Activated CD8-positive, alpha-beta memory T cell treated with anti-CD3 and anti-CD28 coated beads for 36 hours (primary cell): ENCODE data around the gene AMH. TPM values are rescaled to one million over a fixed set of nuclear protein-coding genes. Genes with fewer than 3 reads are reported as not detected.

Source experiments
- CTCF ChIA-PET: fragments of 350-600 bp; sonication (Branson Sonifier 250); formaldehyde crosslinking; loops from one replicate; lab custom pipeline; 2021; ENCODE audit warnings: antibody characterized with exemption; lab: Charles Lee
- POLR2A ChIA-PET: fragments of 350-600 bp; sonication (Branson Sonifier 250); formaldehyde crosslinking; loops from one replicate; lab custom pipeline; 2021; ENCODE audit warnings: antibody characterized with exemption; lab: Charles Lee
- total RNA-seq, 2 experiments: library from RNA; stranded (reverse); gene quantifications; one replicate each; pipeline ENCODE4 v1.2.3, GENCODE V29; 2021

Gene AMH
- total RNA-seq, 2 experiments from 2014 or later, result 5.9 to 6.3 TPM

DNA sequence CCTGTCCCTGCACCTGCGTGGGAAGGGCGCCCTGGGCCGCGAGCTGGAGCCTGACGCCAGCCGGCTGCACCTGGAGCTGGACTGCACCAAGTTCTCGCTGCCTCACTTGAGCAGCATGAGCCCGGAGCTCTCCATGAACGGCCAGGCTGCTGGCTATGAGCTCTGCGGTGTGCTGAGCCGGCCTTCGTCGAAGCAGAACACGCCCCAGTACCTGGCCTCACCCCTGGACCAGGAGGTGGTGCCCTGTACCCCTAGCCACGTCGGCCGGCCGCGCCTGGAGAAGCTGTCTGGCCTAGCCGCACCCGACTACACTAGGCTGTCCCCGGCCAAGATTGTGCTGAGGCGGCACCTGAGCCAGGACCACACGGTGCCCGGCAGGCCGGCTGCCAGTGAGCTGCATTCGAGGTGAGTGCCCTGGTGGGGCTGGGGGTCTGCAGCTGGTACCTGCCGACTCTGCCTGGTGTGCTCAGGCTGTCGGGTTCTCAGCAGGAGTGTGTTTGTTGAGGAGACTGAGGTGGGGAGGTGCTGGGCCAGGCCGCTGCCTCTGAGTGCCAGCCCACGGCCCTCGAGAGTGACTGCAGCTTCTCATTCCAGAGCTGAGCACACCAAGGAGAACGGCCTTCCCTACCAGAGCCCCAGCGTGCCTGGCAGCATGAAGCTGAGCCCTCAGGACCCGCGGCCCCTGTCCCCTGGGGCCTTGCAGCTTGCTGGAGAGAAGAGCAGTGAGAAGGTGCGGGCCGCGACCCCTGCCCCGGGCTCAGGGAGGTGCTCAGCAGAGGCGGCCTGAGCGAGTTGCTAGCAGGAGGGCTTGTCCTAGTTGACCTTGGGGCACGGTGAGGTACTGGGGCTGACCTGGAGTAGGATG is 32.5 kb upstream of the AMH start:
- ChIA-PET CTCF (interaction anchor here (1.0 kb wide), 1 partner anchor 49 kb away, joined by 3 read pairs; no protein-coding TSS in a partner anchor), POLR2A (interaction anchor here (0.5 to 0.6 kb wide), 2 partner anchors 111 to 203 kb away, joined by 3 to 5 read pairs; no protein-coding TSS in a partner anchor)

GRCh38 chr19:2217591-2217990 is 31.5 kb upstream of the AMH start:
- CTCF ChIA-PET, result no interaction called here
- POLR2A ChIA-PET, result no interaction called here

DNA sequence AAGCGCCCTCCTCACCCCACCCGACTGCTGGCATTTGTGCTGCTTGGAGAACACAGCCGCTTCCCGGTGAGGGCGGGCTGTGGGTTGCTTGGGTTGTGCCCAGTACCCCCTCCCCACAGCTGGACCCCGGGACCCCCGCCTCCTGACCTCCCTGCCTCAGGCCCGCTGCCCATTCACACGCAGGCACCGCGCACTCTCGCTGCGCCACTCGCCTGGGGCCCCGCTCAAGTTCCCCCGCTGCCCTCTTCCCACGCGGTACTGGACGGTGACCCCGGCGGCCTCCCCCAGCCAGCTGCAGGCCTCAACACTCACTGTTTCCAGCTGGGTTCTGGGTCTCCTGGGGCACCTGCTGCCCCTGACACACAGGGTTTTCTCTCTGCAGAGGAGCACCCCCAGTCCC is 29.4 kb upstream of the AMH start:
- ChIA-PET CTCF (no interaction called here), POLR2A (no interaction called here)

GRCh38 chr19:2221250-2221831 is 27.8 kb upstream of the AMH start:
- CTCF ChIA-PET, result interaction anchor here (1.8 kb wide), 1 partner anchor 69 kb away, joined by 4 read pairs; the partner anchor contains the start of gene AP3D1
- POLR2A ChIA-PET, result no interaction called here

GRCh38 chr19:2221918-2222317 is 27.2 kb upstream of the AMH start:
- ChIA-PET POLR2A (no interaction called here), CTCF (interaction anchor here (1.8 kb wide), 1 partner anchor 70 kb away, joined by 4 read pairs; the partner anchor contains the start of gene AP3D1)

DNA sequence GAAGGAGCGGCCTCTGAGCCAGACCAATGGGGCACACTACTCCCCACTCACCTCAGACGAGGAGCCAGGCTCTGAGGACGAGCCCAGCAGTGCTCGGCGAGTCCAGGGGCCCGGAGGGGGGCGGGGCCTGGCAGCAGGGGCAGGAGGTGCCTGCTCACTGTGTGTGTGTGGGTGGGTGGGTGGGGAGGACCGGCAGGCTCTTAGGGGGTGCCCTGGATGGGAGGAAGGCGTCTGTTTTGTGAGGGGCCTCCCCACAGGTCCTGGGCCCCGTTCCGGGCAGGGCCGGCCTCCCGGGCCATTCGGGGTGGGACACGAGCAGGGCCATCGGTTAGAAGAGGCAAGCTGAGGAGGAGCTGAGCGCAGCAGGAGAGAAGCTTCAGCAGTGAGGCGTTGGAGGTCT is 25.7 kb upstream of the AMH start:
- ChIA-PET CTCF (interaction anchor here (1.8 kb wide), 1 partner anchor 71 kb away, joined by 4 read pairs; the partner anchor contains the start of gene AP3D1), POLR2A (no interaction called here)

DNA sequence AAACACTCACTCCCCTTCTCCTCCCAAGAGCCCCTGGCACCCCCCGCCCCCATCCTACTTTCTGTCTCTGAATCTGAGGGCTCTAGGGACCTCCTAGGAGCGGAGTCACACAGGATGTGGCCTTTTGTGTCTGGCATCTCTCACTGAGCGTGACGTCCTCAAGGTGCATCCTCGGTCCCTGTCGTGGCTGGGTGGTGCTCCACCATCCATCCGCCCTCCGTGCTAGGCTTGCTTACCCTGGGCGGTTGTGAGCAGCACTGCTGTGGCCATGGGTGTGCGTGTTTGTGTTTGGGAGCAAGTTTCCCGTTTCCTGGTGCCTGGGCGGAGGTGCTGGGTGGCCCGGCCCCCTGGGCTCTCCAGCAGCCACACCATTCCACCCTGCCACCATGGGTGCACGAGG is 25.2 kb upstream of the AMH start:
- ChIA-PET POLR2A (no interaction called here), CTCF (no interaction called here)

DNA sequence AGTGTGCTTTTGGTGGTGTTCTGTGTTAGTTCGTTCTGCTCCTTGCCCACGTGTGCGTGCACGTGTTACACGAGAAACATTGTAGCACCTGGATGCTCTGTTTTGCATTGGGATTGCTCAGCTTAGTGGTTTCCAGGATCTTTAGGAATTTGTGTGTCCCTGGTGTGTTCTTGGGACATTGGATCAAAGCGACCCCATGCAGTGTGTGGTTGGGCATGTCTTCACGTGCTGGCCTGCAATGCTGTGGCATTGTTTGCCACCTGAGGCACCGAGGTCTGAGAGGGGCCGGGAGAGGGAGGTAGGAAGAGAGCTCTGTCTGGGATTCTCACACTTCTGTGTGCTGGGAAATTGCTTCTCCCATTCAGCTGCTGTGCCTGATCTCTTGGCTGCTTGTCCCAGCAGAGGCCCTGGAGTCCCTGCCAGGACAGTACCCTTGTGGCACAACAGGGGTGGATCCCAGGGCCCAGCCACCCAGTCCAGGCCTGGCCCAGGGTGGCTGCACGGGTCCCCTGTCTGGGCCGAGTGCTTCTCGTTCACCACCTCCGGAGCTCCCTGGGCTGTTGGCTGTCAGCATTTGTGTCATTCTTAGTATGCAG is 24.3 kb upstream of the AMH start:
- CTCF ChIA-PET, result no interaction called here

GRCh38 chr19:2225415-2226050 is 23.6 kb upstream of the AMH start:
- POLR2A ChIA-PET, result interaction anchor here (0.5 kb wide), 1 partner anchor 159 kb away, joined by 4 read pairs; no protein-coding TSS in a partner anchor
- CTCF ChIA-PET, result no interaction called here

More for the DNA sequence above, 24.3 kb upstream of the AMH start:
- POLR2A ChIA-PET, result interaction anchor here (0.5 kb wide), 1 partner anchor 160 kb away, joined by 4 read pairs; no protein-coding TSS in a partner anchor

DNA sequence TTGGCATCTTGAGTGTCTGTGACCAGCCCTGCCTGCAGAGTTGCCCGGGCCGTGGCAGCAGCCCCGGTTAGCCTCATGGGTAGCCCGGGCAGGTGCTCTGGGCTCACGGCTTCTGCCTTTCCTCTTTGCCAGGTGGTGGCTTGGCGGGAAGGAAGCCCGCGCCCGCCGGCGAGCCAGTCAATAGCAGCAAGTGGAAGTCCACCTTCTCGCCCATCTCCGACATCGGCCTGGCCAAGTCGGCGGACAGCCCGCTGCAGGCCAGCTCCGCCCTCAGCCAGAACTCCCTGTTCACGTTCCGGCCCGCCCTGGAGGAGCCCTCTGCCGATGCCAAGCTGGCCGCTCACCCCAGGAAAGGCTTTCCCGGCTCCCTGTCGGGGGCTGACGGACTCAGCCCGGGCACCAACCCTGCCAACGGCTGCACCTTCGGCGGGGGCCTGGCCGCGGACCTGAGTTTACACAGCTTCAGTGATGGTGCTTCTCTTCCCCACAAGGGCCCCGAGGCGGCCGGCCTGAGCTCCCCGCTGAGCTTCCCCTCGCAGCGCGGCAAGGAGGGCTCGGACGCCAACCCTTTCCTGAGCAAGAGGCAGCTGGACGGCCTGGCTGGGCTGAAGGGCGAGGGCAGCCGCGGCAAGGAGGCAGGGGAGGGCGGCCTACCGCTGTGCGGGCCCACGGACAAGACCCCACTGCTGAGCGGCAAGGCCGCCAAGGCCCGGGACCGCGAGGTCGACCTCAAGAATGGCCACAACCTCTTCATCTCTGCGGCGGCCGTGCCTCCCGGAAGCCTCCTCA is 22.9 kb upstream of the AMH start:
- POLR2A ChIA-PET, result no interaction called here

DNA sequence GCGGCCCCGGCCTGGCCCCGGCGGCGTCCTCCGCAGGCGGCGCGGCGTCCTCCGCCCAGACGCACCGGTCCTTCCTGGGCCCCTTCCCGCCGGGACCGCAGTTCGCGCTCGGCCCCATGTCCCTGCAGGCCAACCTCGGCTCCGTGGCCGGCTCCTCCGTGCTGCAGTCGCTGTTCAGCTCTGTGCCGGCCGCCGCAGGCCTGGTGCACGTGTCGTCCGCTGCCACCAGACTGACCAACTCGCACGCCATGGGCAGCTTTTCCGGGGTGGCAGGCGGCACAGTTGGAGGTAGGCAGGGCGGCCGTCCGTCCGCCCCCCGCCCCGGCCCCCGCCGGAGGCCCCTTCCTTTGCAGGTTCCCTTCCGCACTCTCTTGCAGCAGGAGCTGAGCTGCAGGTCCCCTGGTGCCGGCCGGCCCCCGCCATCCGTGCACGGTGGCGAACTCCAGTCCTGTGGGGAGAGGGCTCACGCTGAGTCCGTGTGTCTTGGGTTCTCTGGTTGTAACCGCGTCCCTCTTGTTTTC is 22.2 kb upstream of the AMH start:
- CTCF ChIA-PET, result no interaction called here
- POLR2A ChIA-PET, result no interaction called here

More for the DNA sequence above, 22.9 kb upstream of the AMH start:
- CTCF ChIA-PET, result no interaction called here

DNA sequence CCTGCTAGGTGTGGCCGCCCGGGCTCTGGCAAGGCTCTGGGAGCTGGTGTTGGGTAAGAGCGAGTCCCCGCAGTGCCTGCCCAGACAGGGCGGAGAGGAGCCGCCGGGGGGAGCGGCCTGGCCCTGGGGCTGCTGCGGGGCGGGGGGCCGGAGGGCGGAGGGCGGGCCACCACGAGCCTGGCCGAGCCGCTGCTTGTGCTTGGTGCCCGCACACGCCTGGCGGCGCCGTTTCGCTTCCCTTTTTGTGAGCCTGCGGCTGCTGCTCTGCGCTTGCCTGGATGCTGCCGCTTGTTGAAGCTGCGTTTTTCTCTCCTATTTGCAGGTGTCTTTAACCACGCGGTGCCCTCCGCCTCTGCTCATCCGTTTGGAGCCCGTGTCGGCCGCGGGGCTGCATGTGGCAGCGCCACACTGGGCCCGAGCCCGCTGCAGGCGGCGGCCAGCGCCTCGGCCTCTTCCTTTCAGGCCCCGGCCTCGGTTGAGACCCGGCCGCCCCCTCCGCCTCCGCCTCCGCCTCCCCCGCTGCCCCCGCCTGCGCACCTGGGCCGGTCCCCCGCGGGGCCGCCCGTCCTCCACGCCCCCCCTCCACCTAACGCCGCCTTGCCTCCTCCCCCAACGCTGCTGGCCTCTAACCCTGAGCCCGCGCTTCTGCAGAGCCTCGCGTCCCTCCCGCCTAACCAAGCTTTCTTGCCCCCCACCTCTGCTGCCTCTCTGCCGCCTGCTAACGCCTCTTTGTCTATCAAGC is 21.5 kb upstream of the AMH start:
- POLR2A ChIA-PET, result interaction anchor here (0.6 kb wide), 1 partner anchor 81 kb away, joined by 3 read pairs; no protein-coding TSS in a partner anchor

GRCh38 chr19:2228157-2229030 is 20.7 kb upstream of the AMH start:
- CTCF ChIA-PET, result interaction anchor here (0.6 to 1.1 kb wide), 2 partner anchors 57 to 198 kb away, joined by 3 read pairs; no protein-coding TSS in a partner anchor
- POLR2A ChIA-PET, result interaction anchor here (0.6 kb wide), 1 partner anchor 82 kb away, joined by 3 read pairs; no protein-coding TSS in a partner anchor

More for the DNA sequence above, 21.5 kb upstream of the AMH start:
- CTCF ChIA-PET, result no interaction called here

- ChIA-PET POLR2A (interaction anchor here (0.8 kb wide), 1 partner anchor 30 kb away, joined by 3 read pairs; no protein-coding TSS in a partner anchor), CTCF (interaction anchor here (0.6 to 1.5 kb wide), 3 partner anchors 30 to 199 kb away, joined by 3 to 4 read pairs (median 3); no protein-coding TSS in a partner anchor)
Measured at GRCh38 chr19:2229103-2230032, 19.8 kb upstream of the AMH start.

- ChIA-PET POLR2A (interaction anchor here (0.8 kb wide), 1 partner anchor 29 kb away, joined by 3 read pairs; no protein-coding TSS in a partner anchor), CTCF (interaction anchor here (1.5 kb wide), 1 partner anchor 29 kb away, joined by 4 read pairs; no protein-coding TSS in a partner anchor)
Measured at GRCh38 chr19:2230033-2230531, 19.0 kb upstream of the AMH start.
